Right hindlimb (tissue), 1 donor: ENCODE measurements around the gene TBR1.

Experiments used
- DNase-seq: peaks from one replicate; pipeline ENCODE4 v3.0.0-alpha.2; 2018

Gene TBR1

GRCh38 chr2:161415034-161415986 is 787 bp upstream of the TBR1 start:
- DNase-seq, result no peak

GRCh38 chr2:161416708-161417437 is 776 bp downstream of the TBR1 start:
- no peak for DNase-seq

GRCh38 chr2:161417438-161418274 is 1.6 kb downstream of the TBR1 start:
- no peak for DNase-seq

DNA sequence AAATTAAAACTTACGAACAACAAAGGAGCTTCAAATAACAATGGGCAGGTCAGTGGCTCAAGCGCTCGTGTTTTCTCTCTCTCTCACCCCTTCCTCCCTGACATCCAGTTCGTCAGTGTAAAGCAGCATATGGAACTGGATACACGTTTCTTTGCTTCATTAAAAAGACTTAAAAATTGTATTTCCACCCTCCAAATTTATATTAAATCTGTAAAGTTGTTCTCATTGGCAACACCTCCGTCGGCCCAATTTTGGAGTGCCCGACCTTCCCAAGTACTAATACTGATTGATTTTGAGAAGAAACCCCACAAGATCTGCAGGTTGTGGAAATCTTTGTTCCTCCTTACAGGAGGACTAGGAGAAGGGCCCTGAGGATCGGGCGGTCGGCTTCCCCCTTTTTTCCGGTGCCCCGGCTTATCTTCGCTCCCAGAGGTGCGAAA is 2.2 kb downstream of the TBR1 start:
- no peak for DNase-seq

DNA sequence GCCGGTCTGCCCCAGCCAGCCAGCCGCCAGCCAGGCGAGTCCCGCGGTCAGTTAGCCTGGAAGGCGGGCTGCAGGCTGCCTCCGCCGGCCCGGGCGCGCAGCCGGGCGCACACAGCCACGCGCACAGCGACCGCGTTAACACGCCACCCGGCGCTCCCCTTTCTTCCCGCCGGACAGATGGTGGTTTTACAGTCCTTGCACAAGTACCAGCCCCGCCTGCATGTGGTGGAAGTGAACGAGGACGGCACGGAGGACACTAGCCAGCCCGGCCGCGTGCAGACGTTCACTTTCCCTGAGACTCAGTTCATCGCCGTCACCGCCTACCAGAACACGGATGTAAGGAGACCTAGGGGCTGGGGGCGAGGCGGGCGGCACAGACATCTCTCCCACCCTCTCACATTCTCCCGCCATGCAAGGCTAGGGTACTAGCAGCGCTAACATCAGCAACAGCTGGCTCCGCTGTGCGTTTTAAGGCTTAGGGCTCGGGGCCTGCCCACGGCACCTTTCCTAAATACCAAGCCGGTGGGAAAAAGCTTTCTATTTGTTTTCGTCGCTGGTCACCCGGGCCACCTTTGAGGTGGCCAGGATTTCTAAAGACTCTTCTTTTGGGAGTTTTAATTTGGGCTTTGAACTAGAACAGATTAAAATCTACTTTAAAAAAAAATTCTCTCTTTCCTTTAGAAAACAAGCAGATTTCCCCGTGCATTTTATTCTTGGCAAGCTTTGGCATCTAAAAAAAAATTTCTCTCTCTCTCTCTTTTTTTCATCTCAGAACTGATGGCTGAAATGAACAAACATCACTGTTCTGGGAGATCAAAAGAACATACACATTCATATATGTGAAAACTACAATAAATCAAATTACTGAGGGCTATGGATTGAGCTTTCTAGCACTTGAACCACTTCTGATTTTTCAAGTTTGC is 2.9 kb downstream of the TBR1 start:
- peak; percentile 40 for DNase-seq

DNA sequence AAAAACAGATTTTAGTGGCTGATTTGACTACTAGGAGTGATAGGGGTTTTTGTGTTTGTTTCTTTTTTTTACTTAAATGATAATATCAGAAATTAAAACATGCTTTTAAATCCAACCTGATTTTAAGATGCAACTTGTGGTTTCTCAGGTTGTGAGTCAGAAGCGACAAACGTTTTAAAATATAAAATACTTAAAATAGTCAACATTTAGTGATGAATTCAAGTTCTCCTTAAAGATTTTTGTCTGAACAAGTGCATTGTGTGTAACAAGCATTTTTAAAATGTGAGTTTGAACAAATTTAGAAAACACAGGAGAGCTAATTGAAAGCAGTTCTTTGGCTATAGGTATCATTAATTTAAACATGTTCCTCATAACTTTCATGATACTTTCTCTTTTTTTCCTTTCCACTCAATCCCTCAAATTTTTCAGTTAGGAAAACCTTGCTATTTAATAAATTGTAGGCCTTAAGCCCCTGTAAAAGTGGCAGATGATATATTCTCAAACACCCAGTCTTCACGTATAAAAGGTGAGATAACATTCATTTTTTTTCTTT is 3.6 kb downstream of the TBR1 start:
- no peak for DNase-seq

DNA sequence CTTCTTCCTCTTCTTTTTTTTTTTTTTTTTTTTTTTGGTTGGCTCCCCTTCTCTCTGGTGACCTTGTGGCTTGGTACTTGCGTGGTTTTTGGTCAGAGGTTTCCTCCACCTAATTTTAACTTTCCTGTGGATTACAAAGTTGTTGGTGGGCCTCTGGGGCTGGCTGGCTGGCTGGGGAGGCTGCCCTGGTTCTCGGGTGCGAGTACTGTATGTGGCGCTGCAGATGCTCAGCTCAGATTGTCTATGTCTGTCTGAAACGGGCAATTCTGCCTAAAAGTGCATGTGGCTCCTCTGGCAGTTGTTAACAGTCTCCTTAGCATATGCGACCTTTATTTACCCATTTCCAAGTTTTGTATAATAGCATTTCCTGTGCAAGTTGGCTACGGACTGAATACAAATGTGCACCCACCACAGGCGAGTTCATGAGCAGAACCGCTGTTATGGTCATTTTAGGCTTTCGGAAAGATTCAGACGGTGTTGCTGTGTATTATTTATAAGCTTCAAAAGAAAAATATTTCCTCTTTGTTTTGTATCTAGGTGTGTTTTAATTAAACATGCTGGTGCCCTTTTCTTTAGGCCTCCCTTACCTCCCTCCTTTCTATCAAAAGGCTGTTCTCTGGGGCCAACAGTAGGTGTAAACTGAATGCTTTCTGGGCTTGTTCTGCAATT is 4.4 kb downstream of the TBR1 start:
- DNase-seq, result no peak

DNA sequence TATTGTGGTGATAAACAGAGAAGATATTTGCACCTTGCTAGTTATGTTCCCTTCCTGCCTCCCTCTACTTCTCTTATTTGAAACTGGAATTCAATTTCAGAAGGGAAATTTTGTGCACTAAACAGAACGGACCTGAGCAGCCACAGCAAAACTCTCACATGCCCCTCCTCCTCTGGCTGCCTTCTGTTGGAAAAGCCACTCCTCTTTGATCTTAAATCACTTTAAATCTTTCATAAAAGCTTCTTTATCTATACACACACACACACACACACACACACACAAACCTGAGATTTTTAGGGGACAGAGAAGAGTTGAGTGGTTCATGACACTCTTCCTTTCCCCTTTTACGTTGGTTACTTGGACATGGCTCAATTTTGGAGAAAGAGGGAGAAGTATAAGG is 5.6 kb downstream of the TBR1 start:
- no peak for DNase-seq

- DNase-seq, result no peak
These were observed 6.8 kb downstream of the TBR1 start for GRCh38 chr2:161422816-161423403.

DNA sequence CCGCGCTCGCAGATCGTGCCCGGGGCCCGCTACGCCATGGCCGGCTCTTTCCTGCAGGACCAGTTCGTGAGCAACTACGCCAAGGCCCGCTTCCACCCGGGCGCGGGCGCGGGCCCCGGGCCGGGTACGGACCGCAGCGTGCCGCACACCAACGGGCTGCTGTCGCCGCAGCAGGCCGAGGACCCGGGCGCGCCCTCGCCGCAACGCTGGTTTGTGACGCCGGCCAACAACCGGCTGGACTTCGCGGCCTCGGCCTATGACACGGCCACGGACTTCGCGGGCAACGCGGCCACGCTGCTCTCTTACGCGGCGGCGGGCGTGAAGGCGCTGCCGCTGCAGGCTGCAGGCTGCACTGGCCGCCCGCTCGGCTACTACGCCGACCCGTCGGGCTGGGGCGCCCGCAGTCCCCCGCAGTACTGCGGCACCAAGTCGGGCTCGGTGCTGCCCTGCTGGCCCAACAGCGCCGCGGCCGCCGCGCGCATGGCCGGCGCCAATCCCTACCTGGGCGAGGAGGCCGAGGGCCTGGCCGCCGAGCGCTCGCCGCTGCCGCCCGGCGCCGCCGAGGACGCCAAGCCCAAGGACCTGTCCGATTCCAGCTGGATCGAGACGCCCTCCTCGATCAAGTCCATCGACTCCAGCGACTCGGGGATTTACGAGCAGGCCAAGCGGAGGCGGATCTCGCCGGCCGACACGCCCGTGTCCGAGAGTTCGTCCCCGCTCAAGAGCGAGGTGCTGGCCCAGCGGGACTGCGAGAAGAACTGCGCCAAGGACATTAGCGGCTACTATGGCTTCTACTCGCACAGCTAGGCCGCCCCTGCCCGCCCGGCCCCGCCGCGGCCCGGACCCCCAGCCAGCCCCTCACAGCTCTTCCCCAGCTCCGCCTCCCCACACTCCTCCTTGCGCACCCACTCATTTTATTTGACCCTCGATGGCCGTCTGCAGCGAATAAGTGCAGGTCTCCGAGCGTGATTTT is 7.6 kb downstream of the TBR1 start:
- peak; percentile 41 for DNase-seq

- DNase-seq, result no peak
These were observed 8.3 kb downstream of the TBR1 start for GRCh38 chr2:161424394-161424769.

DNA sequence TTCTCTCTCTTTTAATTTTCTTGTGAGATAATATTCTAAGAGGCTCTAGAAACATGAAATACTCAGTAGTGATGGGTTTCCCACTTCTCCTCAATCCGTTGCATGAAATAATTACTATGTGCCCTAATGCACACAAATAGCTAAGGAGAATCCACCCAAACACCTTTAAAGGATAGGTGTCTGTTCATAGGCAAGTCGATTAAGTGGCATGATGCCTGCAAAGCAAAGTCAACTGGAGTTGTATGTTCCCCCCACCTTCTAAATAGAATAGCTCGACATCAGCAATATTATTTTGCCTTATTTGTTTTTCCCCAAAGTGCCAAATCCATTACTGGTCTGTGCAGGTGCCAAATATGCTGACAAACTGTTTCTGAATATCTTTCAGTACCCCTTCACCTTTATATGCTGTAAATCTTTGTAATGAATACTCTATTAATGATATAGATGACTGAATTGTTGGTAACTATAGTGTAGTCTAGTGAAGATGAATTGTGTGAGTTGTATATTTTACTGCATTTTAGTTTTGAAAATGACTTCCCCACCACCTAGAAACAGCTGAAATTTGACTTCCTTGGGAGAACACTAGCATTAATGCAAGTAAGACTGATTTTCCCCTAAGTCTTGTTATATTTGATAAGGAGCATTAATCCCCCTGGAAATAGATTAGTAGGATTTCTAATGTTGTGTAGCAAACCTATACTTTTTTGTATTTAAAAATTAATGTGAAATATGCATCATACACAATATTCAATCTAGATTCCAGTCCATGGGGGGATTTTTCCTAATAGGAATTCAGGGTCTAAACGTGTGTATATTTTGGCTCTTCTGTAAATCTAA is 9.0 kb downstream of the TBR1 start:
- DNase-seq, result no peak

DNA sequence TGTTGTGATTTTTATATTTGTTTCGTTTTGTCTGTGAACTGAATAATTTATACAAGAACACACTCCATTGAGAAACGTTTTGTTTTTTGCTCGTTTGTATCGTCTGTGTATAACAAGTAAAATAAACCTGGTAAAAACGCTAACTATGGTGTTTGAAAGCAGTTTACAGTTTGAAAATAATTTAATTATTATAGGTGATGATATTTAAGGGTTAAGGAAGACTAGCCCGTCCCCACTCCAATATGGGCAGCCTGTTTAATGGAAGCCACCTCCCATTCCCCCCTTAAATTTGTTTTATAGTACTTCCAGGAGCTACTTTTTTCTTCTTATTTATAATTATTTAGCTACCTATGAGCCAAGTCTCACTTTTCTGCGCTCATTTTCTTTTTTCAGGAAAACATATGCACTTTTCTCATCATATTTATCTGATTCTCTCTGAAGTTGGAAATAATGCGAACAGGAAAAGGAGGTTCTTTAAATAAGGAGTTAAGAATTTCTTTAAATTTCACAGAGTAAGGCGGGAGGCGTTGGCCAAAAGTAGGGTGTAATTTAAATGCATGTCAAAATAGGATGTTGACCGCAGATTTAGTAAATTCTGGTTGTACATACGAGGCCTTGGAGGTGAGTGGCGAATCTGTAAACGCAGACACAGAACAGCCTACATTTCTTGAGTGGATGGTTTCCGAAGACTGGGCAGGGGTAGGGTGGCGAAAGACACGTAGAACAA is 9.8 kb downstream of the TBR1 start:
- no peak for DNase-seq

GRCh38 chr2:161426455-161426921 is 10.4 kb downstream of the TBR1 start:
- DNase-seq, result no peak

DNA sequence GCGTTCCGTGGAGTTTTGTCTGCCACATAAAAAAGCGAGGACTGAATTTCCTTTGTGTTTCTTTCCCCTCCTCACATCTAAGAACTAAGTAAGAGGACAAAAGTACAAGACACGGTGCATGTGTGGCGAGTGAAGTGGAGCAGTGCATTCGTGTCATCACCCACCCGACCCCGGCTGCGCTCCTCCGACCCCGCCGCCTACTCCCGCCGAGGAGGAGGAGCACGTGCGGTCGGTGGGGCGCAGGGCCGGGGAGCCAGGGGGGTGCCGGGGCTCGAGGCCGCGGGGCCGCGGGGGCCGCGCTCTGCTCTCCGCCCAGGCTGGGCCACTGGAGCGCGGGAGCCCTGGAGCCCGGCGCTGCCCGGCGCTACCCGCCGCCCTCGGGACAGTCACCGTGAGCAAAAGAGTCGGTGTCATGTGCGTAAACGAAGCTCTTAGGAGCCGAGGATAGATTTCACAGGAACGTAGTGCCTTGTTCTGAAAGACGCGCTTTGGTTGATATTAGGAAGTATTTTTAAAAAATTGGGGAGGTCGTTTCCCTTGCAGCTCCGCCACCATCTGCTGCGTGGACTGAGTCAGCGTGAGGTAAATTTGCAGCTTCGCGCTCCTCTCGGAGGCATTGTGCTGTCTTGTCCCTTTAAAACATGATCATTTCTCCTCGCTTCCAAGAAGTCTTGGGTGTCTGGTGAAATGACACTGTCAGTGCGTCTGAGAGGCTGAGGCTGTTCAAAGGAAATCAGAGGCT is 11.0 kb downstream of the TBR1 start:
- peak; percentile 34 for DNase-seq

DNA sequence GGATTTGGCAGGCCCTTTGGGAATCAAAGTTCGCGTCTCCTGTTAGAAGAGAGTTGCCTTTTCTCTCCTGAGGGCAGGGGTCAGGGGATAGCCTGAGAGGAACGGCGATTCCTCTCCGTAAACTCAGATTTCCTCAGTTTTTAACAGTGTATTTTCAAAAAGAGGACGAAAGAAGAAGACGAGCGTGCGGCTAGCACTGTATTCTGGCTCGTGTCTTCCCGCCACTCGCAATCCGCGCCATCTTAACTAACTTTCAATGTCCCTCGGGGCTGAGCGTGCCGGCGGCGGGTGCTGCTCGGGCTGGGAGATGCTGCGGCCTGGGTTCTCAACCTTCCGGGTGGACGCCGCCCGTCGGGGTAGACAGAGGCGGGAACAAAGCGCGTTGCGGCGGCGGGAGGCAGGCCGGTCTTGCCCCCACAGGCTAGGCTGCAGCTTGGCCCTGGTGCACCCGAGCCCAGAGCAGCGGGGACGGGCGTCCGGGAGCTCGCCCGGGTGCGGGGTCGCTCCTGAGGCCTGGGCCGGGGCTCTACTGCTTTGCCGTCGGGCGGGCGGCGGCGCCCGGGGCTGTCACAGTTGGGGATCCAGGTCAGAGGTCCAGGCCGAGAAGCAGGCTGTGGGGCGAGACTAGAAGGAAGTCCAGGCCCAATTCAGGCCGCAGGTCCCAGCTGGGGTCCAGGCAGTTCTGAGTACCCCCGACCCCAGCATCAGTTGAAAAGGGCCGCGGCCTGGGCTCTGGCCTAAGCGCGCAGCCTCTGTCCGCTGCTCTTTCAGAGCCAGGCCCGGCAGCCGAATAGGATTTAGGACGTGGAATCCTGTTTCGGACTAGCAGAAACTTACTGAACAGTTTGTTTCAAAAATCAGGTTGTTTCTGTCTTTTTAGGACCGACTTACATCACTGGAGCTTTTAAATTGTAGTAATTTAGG is 11.8 kb downstream of the TBR1 start:
- DNase-seq, result no peak
